ENCODE measurements around the gene KRTAP24-1.

DNA sequence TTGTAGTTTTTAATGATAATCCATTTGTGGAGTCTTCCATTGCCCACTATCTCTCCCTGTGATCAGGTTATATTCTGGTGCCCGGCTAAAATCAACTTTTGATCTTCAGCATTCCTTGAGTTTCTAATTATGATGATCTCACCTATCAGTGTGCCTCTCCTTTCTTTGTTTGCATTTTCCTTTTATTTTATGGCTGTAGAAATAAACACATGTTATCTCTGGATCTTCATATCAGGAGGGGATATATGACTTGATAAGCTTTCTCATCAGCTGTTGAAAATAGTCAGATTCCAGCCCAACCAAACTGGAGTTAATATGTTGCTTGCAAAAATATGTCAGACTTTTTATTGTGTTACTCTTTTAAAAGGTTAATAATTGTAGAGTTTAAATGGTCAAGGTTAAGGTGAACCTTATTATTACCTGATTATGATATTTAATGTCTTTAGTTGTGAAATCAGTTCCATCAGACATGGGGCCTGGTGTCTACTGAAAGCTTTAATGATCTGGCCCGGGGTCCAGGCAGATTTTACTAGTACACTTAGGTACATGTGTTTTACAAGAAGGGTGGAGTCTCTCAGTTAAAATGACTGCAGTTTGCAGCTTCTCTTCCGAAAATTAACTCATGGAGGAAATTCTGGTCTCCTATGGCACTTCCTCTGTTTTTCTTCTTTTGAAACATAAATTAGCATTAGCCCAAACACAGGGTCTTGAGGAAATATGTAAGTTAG is 12.8 kb downstream of the KRTAP24-1 start:
- TF ChIP-seq, protein P1, sequence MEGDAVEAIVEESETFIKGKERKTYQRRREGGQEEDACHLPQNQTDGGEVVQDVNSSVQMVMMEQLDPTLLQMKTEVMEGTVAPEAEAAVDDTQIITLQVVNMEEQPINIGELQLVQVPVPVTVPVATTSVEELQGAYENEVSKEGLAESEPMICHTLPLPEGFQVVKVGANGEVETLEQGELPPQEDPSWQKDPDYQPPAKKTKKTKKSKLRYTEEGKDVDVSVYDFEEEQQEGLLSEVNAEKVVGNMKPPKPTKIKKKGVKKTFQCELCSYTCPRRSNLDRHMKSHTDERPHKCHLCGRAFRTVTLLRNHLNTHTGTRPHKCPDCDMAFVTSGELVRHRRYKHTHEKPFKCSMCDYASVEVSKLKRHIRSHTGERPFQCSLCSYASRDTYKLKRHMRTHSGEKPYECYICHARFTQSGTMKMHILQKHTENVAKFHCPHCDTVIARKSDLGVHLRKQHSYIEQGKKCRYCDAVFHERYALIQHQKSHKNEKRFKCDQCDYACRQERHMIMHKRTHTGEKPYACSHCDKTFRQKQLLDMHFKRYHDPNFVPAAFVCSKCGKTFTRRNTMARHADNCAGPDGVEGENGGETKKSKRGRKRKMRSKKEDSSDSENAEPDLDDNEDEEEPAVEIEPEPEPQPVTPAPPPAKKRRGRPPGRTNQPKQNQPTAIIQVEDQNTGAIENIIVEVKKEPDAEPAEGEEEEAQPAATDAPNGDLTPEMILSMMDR (IDR thresholded peaks at IDR 0.05; ENCODE audit: poor library complexity, severe bottlenecking): no peak
- TF ChIP-seq EZH2 (IDR thresholded peaks at IDR 0.05; ENCODE audit: borderline replicate concordance, insufficient read depth, low read length, poor library complexity, severe bottlenecking) (no peak), SMC3 (conservative IDR thresholded peaks at IDR 0.05; ENCODE audit: poor library complexity) (no peak), POLR2AphosphoS5 (IDR thresholded peaks at IDR 0.05) (no peak), TAF1 (IDR thresholded peaks at IDR 0.05; ENCODE audit: low read depth) (no peak), MXI1 (conservative IDR thresholded peaks at IDR 0.05; ENCODE audit: poor library complexity, severe bottlenecking) (no peak), RAD21 (conservative IDR thresholded peaks at IDR 0.05) (no peak), EP300 (conservative IDR thresholded peaks at IDR 0.05; ENCODE audit: poor library complexity, severe bottlenecking) (no peak)
- TF ChIP-seq, protein P2, sequence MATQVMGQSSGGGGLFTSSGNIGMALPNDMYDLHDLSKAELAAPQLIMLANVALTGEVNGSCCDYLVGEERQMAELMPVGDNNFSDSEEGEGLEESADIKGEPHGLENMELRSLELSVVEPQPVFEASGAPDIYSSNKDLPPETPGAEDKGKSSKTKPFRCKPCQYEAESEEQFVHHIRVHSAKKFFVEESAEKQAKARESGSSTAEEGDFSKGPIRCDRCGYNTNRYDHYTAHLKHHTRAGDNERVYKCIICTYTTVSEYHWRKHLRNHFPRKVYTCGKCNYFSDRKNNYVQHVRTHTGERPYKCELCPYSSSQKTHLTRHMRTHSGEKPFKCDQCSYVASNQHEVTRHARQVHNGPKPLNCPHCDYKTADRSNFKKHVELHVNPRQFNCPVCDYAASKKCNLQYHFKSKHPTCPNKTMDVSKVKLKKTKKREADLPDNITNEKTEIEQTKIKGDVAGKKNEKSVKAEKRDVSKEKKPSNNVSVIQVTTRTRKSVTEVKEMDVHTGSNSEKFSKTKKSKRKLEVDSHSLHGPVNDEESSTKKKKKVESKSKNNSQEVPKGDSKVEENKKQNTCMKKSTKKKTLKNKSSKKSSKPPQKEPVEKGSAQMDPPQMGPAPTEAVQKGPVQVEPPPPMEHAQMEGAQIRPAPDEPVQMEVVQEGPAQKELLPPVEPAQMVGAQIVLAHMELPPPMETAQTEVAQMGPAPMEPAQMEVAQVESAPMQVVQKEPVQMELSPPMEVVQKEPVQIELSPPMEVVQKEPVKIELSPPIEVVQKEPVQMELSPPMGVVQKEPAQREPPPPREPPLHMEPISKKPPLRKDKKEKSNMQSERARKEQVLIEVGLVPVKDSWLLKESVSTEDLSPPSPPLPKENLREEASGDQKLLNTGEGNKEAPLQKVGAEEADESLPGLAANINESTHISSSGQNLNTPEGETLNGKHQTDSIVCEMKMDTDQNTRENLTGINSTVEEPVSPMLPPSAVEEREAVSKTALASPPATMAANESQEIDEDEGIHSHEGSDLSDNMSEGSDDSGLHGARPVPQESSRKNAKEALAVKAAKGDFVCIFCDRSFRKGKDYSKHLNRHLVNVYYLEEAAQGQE (IDR thresholded peaks at IDR 0.05; ENCODE audit: borderline replicate concordance): no peak
